Measurements from ENCODE around the gene GALM. TPM values are rescaled to one million over a fixed set of nuclear protein-coding genes. Genes with fewer than 3 reads are reported as not detected.

GALM gene
- total and polyA plus RNA-seq, 2 experiments from 2014 or later = 46.0 to 47.4 TPM

DNA sequence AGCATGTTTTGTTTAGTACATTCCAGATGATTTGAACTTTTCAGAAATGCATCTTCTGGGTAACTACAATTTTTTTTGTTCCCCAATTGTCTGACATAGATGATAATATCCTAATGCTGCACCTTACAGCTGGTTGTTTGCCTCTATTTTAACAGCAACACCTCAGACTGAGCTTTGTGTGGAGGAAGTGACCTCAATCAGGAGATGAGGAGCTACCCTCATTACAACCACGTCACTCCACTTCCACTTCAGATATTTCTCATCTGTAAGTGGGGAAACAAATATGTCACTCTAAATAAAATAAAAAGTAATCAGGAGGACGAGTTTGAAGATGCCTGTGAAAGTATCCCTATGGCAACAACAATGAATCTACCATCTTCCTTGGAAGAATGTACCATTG is 97.3 kb downstream of the GALM start:
- DNase-seq (ENCODE audit: low read depth in 1 of 2, low spot score in 1 of 2) = no peak
- no peaks in the 10 kb centered on the region for H3K36me3 ChIP-seq
- no peaks in the 10 kb centered on the region for H3K27me3 ChIP-seq
- H3K4me1 ChIP-seq (ENCODE audit: low read depth) = no peaks in the 10 kb centered on the region
- H3K9me3 ChIP-seq (ENCODE audit: low read depth) = no peaks in the 10 kb centered on the region
- TF ChIP-seq, protein P1, sequence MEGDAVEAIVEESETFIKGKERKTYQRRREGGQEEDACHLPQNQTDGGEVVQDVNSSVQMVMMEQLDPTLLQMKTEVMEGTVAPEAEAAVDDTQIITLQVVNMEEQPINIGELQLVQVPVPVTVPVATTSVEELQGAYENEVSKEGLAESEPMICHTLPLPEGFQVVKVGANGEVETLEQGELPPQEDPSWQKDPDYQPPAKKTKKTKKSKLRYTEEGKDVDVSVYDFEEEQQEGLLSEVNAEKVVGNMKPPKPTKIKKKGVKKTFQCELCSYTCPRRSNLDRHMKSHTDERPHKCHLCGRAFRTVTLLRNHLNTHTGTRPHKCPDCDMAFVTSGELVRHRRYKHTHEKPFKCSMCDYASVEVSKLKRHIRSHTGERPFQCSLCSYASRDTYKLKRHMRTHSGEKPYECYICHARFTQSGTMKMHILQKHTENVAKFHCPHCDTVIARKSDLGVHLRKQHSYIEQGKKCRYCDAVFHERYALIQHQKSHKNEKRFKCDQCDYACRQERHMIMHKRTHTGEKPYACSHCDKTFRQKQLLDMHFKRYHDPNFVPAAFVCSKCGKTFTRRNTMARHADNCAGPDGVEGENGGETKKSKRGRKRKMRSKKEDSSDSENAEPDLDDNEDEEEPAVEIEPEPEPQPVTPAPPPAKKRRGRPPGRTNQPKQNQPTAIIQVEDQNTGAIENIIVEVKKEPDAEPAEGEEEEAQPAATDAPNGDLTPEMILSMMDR (IDR thresholded peaks at IDR 0.05; ENCODE audit: low read depth, low read length) = no peak
- H3K27ac ChIP-seq = no peak overlapping the region
- no peak overlapping the region for H3K4me3 ChIP-seq

DNA sequence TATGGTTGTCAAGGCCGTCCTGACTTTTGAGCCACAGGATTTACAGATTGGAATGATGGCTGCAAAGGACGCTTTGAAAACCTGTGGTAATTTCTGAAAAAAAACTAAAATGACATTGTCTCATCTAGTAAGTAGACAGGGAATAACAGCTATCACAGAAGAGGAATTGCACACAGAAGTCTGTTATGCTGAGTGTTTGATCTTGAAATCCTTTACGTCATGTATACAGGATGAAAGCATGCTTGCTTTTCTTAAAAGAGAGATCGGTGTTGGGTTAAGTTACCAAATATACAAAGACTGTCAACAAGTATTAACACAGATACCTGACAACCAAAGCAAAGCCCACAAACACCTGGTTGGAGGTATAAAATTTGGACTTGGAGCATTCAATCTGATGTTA is 97.8 kb downstream of the GALM start:
- no peak for DNase-seq (ENCODE audit: low read depth in 1 of 2, low spot score in 1 of 2)
- no peaks in the 10 kb centered on the region for H3K9me3 ChIP-seq (ENCODE audit: low read depth)
- TF ChIP-seq, protein P1 (IDR thresholded peaks at IDR 0.05; ENCODE audit: low read depth, low read length) = no peak
- H3K27me3 ChIP-seq = no peaks in the 10 kb centered on the region
- no peaks in the 10 kb centered on the region for H3K4me1 ChIP-seq (ENCODE audit: low read depth)
- no peak overlapping the region for H3K27ac ChIP-seq
- H3K36me3 ChIP-seq = no peaks in the 10 kb centered on the region
- H3K4me3 ChIP-seq = no peak overlapping the region

DNA sequence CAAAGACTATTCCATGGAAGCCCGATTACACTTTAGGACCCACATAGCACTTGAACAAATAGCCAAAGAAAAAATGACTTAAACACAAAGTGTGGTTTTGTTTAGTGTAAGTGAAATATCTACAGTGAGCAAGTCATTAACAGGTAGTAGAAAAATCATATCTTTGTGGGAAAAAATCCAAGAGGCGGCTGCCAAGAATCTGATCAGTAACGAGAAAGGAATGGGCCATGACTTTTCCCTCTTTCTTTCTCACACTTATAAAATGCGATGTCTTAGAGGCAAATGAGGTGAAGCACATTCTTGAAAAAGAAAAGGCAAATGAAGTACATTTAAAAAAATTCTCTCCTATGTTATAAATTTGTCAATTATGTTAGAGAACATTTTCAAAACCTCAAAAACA is 99.2 kb downstream of the GALM start:
- DNase-seq (ENCODE audit: low read depth in 1 of 2, low spot score in 1 of 2) = peak in 1 of 2 donors; percentile 82
- H3K27me3 ChIP-seq = no peaks in the 10 kb centered on the region
- H3K4me1 ChIP-seq (ENCODE audit: low read depth) = peaks cover 2% of the 10 kb centered on the region
- no peak overlapping the region for H3K4me3 ChIP-seq
- H3K36me3 ChIP-seq = no peaks in the 10 kb centered on the region
- no peaks in the 10 kb centered on the region for H3K9me3 ChIP-seq (ENCODE audit: low read depth)
- TF ChIP-seq, protein P1 (IDR thresholded peaks at IDR 0.05; ENCODE audit: low read depth, low read length) = no peak
- H3K27ac ChIP-seq = no peak overlapping the region

DNA sequence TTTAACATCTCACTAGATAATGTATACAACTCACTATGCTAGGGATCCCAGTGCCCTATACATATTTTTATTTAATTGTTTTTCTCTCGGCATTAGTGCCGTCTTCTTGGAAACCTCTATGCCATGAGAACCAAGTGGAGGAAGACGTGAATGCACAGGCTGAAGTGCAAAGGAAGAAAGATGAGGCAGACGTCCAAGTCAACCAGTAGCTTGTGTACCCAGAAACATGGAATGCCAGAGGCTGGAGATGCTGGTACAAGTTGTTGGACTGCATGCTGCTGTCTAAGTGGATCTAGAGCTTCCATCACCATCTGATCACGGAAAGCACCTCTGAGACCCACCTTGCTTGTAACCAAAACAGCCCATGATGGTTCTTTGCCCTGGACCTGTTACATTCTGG is 99.6 kb downstream of the GALM start:
- H3K27me3 ChIP-seq = no peaks in the 10 kb centered on the region
- peaks cover 3% of the 10 kb centered on the region for H3K4me1 ChIP-seq (ENCODE audit: low read depth)
- TF ChIP-seq, protein P1 (IDR thresholded peaks at IDR 0.05; ENCODE audit: low read depth, low read length) = no peak
- no peak overlapping the region for H3K27ac ChIP-seq
- no peaks in the 10 kb centered on the region for H3K36me3 ChIP-seq
- H3K4me3 ChIP-seq = no peak overlapping the region
- peak in 1 of 2 donors; percentile 35 for DNase-seq (ENCODE audit: low read depth in 1 of 2, low spot score in 1 of 2)
- no peaks in the 10 kb centered on the region for H3K9me3 ChIP-seq (ENCODE audit: low read depth)

DNA sequence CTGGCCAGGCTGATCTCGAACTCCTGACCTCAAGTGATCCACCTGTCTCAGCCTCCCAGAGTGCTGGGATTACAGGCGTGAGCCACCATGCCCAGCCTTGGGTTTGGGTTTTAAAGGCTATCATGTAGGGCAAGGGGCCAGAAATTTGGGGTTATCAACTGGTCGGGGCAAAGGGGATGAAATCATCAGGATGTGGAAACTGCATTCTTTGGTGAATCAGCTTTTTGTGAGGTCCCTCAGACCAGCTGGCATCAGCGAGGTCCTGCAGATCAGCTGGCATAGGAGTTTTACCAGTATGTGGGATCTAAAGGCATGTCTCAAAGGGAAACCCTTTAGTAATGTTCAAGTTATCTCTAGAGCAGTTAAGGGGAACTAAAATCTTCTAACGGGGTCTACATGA is 105.7 kb downstream of the GALM start:
- Histone ChIP-seq H3K27ac (no peak overlapping the region), H3K4me3 (no peak overlapping the region), H3K9me3 (ENCODE audit: low read depth) (no peaks in the 10 kb centered on the region), H3K36me3 (no peaks in the 10 kb centered on the region), H3K4me1 (ENCODE audit: low read depth) (peaks cover 3% of the 10 kb centered on the region), H3K27me3 (peaks cover 3% of the 10 kb centered on the region)
- TF ChIP-seq, protein P1 (IDR thresholded peaks at IDR 0.05; ENCODE audit: low read depth, low read length) = no peak
- DNase-seq (ENCODE audit: low read depth in 1 of 2, low spot score in 1 of 2) = peak in 1 of 2 donors; percentile 52
